HepG2 (cell line): Measurements from ENCODE around the gene KRTAP1-5. TPM values are rescaled to one million over a fixed set of nuclear protein-coding genes. Genes with fewer than 3 reads are reported as not detected.

Experiments
- ARHGAP35 ChIP-seq: sonication (generic); formaldehyde crosslinking; IDR thresholded peaks from 2 replicates; pipeline ENCODE4 v1.9.0; 2022; ENCODE audit warnings: mild to moderate bottlenecking, inconsistent platforms, moderate library complexity, missing genetic modification reagents, borderline replicate concordance
- ARID4A ChIP-seq: sonication (generic); formaldehyde crosslinking; IDR thresholded peaks from 2 replicates; pipeline ENCODE4 v1.5.0; 2020; ENCODE audit warnings: mild to moderate bottlenecking, missing genetic modification reagents, borderline replicate concordance
- BRCA1 ChIP-seq: sonication (generic); formaldehyde crosslinking; IDR thresholded peaks from 2 replicates; pipeline ENCODE4 v1.4.0; 2020; ENCODE audit warnings: missing genetic modification reagents
- CEBPG ChIP-seq: IDR thresholded peaks from 2 replicates; pipeline ENCODE4 v1.6.1; 2016
- GABPA ChIP-seq, 2 experiments: IDR thresholded peaks; 2 replicates each; pipeline ENCODE4 v1.6.1; 2011 to 2016; ENCODE audit warnings: low read depth in 2 of 2, low read length in 1 of 2, missing biosample characterization in 1 of 2, missing genetic modification characterization in 1 of 2
- MAFK ChIP-seq, 2 experiments: IDR thresholded peaks in 1 of 2; conservative IDR thresholded peaks in 1 of 2; 2 replicates each; pipeline ENCODE4 v1.6.1; 2011; ENCODE audit warnings: improper control_type of control experiment in 2 of 2, low read length in 2 of 2
- RAD51 ChIP-seq: fragments of 450-650 bp; IDR thresholded peaks from 2 replicates; pipeline ENCODE4 v1.6.1; 2016; ENCODE audit warnings: borderline replicate concordance
- SIN3A ChIP-seq: IDR thresholded peaks from 2 replicates; pipeline ENCODE4 v1.6.1; 2011; ENCODE audit warnings: low read depth, mild to moderate bottlenecking, control low read depth, low read length, borderline replicate concordance
- TBP ChIP-seq: sonication (generic); formaldehyde crosslinking; IDR thresholded peaks from 2 replicates; pipeline ENCODE4 v1.5.0; 2020; ENCODE audit warnings: missing genetic modification reagents
- ZKSCAN1 ChIP-seq: fragments of 150-350 bp; IDR thresholded peaks from 2 replicates; pipeline ENCODE4 v1.6.1; 2014; ENCODE audit warnings: low read length
- ZNF251 ChIP-seq: sonication (generic); formaldehyde crosslinking; IDR thresholded peaks from 2 replicates; pipeline ENCODE4 v1.9.0; 2021; ENCODE audit warnings: mild to moderate bottlenecking, missing genetic modification reagents
- ZNF274 ChIP-seq: sonication (generic); formaldehyde crosslinking; IDR thresholded peaks from 2 replicates; pipeline ENCODE4 v1.5.1; 2020; ENCODE audit warnings: mild to moderate bottlenecking, missing genetic modification reagents
- ZNF280B ChIP-seq: sonication (generic); formaldehyde crosslinking; IDR thresholded peaks from 2 replicates; pipeline ENCODE4 v1.5.0; 2020; ENCODE audit warnings: missing genetic modification reagents, mild to moderate bottlenecking, borderline replicate concordance
- ZNF350 ChIP-seq: sonication (generic); formaldehyde crosslinking; IDR thresholded peaks from 2 replicates; pipeline ENCODE4 v1.4.0; 2020; ENCODE audit warnings: mild to moderate bottlenecking, low read depth, missing genetic modification reagents, borderline replicate concordance
- polyA plus RNA-seq, 8 experiments: library from polyadenylated mRNA; depleted of rRNA in 3 of 8; stranded (reverse) in 7 of 8; unstranded in 1 of 8; fragments of >200 nt; fragmentation: Illumina TruSeq in 4 of 8; extraction: Trizol in 4 of 8; gene quantifications; 2 replicates each; pipeline versions ENCODE4 v1.2.1 to v1.2.3, GENCODE V29; 2011 to 2016; ENCODE audit warnings: low read depth in 4 of 8, missing spikeins in 1 of 8, mixed read lengths in 1 of 8; ENCODE audit not compliant: insufficient read depth in 1 of 8
- total RNA-seq, 5 experiments: library from RNA; depleted of rRNA; stranded (reverse); fragments of >200 nt; fragmentation: Illumina TruSeq; extraction: Trizol; gene quantifications; 2 replicates each; pipeline ENCODE4 v1.2.3, GENCODE V29; 2016; ENCODE audit warnings: low read depth in 1 of 5
- TF ChIP-seq, protein P1 (sequence below): IDR thresholded peaks from 2 replicates; pipeline ENCODE4 v1.6.1; 2016; ENCODE audit warnings: low read depth
- TF ChIP-seq, protein P2 (sequence below): sonication (generic); formaldehyde crosslinking; IDR thresholded peaks from 2 replicates; pipeline ENCODE4 v1.9.0; 2021; ENCODE audit warnings: missing genetic modification reagents, borderline replicate concordance

The KRTAP1-5 gene
- total and polyA plus RNA-seq, 2 of the 13 experiments (the other 11 are each of a cell fraction or from before 2014, with no cell fraction given) = 0.09 TPM; not detected in 1

GRCh38 chr17:41002814-41003213 is 24.2 kb downstream of the KRTAP1-5 start (continued):
- TF ChIP-seq, protein P1, sequence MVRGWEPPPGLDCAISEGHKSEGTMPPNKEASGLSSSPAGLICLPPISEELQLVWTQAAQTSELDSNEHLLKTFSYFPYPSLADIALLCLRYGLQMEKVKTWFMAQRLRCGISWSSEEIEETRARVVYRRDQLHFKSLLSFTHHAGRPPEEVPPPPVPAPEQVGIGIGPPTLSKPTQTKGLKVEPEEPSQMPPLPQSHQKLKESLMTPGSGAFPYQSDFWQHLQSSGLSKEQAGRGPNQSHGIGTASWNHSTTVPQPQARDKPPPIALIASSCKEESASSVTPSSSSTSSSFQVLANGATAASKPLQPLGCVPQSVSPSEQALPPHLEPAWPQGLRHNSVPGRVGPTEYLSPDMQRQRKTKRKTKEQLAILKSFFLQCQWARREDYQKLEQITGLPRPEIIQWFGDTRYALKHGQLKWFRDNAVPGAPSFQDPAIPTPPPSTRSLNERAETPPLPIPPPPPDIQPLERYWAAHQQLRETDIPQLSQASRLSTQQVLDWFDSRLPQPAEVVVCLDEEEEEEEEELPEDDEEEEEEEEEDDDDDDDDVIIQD (CRISPR knock-in tag) = peak; percentile 34; the same call in 1 of the 2 replicates
- TF ChIP-seq, protein P2, sequence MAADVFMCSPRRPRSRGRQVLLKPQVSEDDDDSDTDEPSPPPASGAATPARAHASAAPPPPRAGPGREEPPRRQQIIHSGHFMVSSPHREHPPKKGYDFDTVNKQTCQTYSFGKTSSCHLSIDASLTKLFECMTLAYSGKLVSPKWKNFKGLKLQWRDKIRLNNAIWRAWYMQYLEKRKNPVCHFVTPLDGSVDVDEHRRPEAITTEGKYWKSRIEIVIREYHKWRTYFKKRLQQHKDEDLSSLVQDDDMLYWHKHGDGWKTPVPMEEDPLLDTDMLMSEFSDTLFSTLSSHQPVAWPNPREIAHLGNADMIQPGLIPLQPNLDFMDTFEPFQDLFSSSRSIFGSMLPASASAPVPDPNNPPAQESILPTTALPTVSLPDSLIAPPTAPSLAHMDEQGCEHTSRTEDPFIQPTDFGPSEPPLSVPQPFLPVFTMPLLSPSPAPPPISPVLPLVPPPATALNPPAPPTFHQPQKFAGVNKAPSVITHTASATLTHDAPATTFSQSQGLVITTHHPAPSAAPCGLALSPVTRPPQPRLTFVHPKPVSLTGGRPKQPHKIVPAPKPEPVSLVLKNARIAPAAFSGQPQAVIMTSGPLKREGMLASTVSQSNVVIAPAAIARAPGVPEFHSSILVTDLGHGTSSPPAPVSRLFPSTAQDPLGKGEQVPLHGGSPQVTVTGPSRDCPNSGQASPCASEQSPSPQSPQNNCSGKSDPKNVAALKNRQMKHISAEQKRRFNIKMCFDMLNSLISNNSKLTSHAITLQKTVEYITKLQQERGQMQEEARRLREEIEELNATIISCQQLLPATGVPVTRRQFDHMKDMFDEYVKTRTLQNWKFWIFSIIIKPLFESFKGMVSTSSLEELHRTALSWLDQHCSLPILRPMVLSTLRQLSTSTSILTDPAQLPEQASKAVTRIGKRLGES (CRISPR knock-in tag) = no peak
- no peak for TF ChIP-seq ZNF274 (CRISPR knock-in tag)
- no peak for TF ChIP-seq ARID4A (CRISPR knock-in tag)
- no peak for TF ChIP-seq ZNF280B
- TF ChIP-seq TBP (CRISPR knock-in tag) = no peak
- no peak for TF ChIP-seq ZNF251 (CRISPR knock-in tag)
- TF ChIP-seq ZNF350 (CRISPR knock-in tag) = no peak
- peak in 1 of 2 experiments; percentile 17; a peak in 1 of 4 replicates for TF ChIP-seq MAFK (conservative IDR thresholded peaks at IDR 0.05 in 1 of 2, IDR thresholded peaks at IDR 0.05 in 1 of 2; ENCODE audit: low read length in 2 of 2)
- TF ChIP-seq BRCA1 (CRISPR knock-in tag) = no peak
- no peak for TF ChIP-seq ZKSCAN1
- TF ChIP-seq ARHGAP35 (CRISPR knock-in tag) = no peak
- TF ChIP-seq GABPA (IDR thresholded peaks at IDR 0.05; ENCODE audit: low read depth, low read length) = no peak
- no peak for TF ChIP-seq GABPA (CRISPR knock-in tag; IDR thresholded peaks at IDR 0.05; ENCODE audit: low read depth)
- TF ChIP-seq SIN3A = no peak
- TF ChIP-seq RAD51 = no peak
- TF ChIP-seq CEBPG = 0 out of 2 replicates have a peak, but pooled peaks have one; percentile 15
